DMS153 (cell line): ENCODE results near the gene DIP2B.

ENCODE experiments used
- DNase-seq: peaks from one replicate; lab custom pipeline; 2025; lab: John Stamatoyannopoulos, UW

DIP2B gene

GRCh38 chr12:50579757-50580267, 75.0 kb downstream of the DIP2B start:
- no peak for DNase-seq

DNA sequence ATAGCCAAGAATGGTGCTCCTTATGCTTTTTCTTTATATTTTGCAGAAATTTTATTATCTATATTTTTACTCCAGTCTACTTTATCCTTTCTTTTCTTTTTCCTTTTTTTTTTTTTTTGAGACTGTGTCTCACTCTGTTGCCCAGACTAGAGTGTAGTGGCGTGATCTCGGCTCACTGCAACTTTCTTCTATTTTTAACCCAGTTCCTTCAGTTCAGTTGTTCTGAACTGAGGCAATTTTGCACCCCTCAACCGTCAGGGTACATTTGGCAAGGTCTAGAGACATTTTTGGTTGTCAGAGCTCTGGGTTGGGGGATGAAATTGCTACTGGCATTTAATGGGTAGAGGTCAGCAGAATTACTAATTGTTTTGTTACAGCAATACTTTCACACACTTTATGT, 75.7 kb downstream of the DIP2B start:
- DNase-seq, result no peak

- no peak for DNase-seq
These were observed 76.7 kb downstream of the DIP2B start for GRCh38 chr12:50581226-50582184.

DNA sequence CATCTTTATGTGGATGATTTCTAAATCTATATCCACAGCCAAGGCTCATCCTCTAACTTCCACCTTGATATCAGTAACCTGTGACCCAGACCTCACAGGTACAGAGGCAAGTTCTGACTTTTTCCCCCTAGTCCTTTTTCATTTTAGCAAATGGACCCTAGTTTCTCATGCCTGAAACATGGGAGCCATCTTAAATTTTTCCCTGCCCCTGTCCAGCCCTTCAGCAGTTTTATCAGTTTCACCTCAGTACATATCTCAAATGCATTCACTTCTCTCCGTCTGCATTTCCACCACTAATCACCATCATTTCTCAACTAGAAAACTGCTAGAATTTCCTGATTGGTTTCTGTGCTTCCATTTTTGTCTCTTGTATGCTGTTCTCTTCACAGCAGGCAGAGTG, 79.3 kb downstream of the DIP2B start:
- DNase-seq, result no peak

DNA sequence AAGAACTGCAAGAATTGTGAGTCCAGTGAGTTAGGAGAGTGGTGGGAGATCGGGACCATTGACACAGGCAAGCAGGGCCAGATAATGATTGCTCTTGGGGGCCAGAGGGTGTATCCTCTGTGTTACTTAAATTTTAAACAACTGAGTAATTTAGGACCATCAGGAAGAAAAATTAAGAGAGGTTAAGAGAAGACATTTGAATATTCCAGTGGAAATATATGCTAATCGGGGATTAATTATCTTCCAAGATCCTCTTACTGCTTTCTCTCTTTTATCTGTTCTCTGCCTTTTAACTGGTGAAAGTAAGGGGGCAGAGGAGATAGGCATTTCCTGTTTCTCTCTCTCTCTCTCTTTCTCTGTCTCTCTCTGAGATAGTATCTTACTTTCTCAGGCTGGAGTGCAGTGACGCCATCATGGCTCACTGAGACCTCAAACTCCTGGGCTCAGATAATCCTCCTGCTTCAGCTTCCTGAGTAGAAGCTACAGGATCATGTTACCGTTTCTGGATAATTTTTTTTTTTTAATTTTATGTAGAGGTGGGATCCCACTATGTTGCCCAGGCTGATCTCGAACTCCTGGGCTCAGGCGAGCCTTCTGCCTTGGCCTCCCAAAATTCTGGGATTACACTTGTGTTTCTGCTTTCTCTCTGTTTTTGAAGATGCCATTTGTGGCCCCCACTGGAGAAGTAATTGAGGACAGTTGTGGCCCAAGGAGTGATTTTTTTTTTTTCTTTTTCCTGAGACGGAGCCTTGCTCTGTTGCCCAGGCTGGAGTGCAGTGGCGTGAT, 85.1 kb downstream of the DIP2B start:
- no peak for DNase-seq

DNA sequence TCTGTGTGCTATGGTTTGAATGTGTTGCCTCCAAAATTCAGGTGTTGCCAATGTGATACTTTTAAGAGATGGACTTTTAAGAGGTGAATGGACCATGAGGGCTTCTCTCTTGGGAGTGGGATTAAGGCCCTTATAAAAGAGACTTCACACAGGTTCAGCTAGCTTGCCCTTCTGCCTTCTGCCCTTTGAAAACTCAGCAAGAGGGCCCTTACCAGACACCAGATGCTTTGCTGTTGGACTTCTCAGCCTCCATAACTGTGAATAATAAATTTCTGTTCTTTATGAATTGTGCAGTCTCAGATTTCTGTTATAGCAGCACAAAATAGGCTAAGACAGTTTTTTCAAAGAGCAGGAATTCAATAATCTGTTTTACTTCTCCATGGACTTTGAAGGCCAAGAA, 86.1 kb downstream of the DIP2B start:
- no peak for DNase-seq

DNA sequence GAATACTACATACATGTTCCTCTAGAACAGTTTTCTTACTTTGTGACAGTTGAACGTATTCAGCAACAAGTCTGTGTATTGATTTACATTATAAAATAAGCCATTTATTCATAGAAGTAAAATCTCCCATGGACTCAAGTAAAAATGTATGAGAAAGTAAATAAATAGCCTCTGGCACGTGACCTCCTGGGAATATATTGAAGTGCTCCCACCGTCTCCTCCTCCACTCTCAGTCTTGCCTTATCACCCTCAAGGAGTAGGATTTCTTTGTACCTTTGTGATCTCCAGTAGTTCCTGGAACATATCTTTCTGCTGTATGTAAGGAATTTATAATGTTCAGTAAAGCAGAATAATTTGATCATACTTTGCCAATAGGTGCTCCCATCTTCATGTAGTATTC, 90.9 kb downstream of the DIP2B start:
- DNase-seq, result no peak

DNA sequence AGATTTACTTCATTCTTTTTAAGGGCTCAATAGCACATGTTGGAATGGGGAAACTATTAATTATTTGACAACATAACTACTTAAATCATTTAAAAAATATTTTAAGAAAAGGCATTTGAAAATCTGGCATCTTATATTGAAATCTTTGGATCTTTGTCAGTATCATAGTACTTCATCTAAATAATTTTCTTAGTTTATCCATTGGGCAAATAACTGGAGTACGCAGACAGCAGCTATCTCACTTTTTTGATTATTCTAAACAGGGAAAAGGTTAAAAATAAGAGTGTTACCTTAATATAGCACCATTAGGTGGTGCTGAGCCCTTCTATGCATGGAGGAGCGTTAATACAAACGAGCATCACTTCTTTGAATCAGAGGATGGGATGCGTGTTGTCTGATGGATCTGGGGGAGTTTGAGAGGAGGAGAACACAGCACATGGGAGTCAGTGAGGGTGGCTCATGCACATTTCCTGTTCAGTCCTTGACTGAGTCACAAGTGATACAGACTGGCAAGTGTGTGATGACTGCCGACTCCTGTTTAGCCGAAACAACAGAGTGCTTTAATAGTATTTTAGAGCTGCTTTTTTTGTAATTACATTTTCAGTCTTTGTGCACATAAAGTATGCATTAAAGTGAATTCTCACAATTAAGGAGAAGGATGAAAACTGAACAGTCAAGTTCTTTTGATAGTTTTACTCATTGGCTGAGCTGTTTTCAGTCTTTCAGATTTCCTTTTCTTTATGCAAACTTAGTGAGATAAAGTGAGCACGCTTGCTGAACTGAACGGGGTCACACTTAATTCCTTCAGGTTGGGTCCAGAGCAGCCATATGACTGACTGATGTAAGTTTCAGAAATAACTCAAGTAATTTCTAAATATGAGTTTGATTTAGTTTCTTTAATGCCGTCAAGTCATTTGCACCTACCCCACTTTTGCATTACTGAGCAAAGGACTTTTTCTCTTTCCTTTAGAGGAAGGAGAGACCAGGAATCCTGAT, 92.7 kb downstream of the DIP2B start:
- no peak for DNase-seq

DNA sequence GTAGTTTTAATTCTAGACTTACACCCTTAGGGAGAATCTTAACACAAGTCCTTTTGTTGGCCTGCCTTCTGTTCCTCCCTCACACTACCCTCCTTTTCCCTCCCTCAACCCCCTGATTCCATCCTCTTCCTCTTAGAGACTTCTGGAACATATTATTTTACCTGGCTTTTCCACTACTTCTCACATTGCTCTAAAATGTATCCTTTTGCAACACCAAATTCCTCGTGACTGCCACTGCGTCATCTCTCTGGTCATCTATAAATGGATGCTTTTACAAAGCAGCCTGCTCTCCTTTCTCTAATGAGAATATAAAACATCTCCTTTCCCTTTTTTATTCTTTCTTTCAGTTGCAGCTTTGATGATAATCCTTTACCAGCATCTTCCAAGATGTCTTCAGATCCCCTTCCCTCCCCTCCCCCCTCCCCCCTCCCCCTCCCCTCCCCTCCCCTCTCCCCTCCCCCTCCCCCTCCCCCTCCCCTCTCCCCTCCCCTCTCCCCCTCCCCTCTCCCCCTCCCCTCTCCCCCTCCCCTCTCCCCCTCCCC, 93.6 kb downstream of the DIP2B start:
- DNase-seq, result no peak

GRCh38 chr12:50599366-50600095, 94.7 kb downstream of the DIP2B start:
- DNase-seq, result no peak

DNA sequence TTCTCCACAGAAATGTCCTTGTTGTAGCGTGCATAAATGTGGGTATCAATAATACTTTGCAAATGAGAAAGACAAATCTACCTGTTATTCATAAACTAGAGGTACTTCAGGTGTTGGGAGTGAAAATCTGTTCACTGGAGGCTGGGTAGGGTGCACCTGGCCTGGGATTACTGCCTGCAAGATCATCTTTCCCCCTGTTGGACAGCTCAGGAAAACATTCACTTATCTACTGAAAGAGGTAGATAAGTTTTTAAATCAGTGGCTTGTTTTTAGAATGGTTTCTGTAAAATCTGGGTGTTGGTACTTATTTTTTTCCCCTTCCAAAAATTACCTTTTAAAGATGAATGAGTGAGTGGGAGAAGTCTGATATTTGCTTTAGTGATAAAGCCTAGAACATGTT, 95.6 kb downstream of the DIP2B start:
- no peak for DNase-seq

DNA sequence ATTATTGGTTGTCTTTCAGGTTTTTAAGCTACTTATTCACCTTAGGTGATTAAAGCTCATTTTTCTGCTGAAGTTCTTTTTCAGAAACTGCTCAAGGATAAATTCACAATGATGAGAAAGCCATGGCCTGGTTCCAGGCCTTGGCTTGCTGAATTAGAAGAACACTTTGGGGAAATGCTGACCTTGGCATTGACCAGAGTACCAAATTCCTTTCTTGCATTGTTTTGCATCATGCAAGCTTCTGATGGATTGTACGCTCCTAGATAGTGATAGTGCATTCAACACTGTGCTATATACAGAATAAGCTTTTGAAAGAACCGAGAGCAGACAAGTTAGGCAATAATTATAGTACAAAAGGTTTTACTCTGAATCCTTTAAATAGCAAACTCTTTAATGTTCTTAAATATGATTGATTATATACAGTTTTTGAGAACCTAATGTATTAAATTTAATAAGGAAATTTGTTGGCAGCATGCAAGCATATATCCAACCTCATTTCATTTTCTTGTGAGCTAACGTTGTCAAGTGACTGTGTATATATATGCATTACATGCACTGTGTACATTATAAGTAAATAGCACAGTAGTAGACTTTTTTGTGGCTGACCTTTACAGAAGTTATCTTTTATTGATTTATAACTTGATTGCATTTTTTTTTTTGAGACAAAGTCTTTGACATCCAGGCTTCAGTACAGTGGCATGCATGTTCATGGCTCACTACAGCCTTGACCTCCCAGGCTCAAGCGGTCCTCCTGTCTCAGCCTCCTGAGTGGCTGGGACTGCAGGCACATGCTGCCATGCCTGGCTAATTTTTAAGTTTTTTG, 99.2 kb downstream of the DIP2B start:
- DNase-seq, result no peak

DNA sequence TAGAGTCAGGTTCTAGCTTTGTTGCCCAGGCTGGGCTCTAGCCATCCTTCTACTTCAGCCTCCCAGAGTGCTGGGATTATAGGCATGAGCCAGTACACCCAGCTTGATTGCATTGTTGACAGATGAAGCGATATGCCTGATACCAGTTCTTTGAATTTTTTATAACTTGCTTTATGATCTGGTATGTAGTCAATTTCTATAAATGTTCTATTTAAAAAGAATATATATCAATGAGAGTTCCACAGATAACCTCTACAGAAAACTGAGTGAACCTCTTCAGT, 99.8 kb downstream of the DIP2B start:
- DNase-seq, result no peak

DNA sequence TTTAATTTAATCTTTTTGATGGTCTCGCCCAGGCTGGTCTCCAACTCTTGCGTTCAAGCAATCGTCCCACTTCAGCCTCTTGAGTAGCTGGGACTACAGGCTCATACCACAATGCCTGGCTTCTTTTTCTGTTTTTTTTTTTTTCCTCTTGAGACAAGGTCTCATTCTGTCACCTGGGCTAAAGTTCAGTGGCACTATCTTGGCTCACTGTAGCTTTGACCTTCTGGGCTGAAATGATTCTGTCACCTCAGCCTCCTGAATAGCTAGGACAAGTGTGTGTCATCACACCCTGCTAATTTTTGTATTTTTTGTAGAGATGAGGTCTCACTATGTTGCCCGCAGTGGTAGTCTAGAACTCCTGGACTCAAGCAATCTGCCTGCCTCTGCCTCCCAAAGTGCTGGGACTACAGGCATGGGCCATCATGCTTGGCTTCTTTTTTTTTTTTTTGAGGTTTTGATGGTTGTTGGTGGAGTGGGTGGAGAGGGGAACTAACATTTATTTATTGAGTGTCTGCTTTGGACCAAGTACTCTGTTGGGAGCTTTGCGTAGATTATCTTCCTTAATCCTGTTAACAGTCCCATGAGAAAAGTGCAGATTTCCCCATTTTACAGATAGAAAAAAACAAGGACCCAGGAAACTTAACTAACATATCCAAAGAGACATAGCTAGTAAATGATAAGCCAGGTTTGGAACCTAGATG, 102.0 kb downstream of the DIP2B start:
- DNase-seq, result no peak

- no peak for DNase-seq
These were observed 104.6 kb downstream of the DIP2B start for GRCh38 chr12:50609292-50609874.

DNA sequence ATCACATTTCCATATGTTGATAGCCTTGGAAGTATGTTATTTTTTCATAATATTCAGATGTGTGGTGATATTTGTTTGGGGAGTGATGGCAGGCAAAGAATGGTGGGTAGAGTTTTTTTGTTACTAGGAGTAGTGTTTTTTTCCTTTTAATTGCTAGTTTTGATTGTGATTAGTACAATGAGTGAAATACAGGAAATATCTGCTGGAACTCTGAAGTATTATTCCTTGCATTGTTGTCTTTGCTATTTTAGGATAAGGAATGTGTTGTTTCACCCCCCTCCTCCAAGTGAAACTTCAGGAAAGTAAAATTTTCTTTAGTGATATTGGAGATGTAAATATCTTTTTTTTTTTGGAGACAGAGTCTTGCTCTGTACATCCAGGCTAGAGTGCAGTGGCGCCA, 105.4 kb downstream of the DIP2B start:
- DNase-seq, result no peak

DNA sequence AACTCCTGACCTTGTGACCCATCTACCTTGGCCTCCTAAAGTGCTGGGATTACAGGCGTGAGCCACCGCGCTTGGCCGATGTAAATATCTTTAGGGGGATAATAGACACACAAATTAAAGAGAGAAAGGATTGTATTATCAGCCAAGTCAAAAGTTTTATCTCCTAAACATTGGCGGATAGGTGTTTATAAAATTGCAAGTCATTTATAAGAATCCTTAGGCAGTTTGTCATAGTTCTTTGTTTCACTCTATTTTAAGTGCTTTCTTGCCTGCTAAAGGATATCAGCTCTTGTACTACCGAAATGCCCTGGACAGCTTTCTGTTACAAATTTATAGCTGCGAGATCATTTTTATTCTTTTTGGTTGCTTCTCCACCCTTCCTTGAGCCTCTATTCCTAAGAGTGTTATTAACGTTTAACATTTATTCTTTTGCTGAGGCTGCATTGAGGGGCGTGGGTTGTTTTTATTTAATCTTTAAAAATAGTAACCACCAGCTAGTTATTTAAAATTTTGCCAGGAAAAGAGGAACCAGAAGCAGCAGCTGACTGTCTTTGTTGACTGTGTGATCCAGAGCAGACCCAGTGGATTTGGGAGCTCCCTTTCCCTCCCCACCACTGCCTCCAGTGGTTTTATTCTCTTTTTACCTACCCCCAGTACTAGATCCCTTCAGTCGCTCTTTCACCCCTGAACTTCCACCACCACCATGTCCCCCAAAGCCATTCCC, 106.4 kb downstream of the DIP2B start:
- DNase-seq, result no peak

DNA sequence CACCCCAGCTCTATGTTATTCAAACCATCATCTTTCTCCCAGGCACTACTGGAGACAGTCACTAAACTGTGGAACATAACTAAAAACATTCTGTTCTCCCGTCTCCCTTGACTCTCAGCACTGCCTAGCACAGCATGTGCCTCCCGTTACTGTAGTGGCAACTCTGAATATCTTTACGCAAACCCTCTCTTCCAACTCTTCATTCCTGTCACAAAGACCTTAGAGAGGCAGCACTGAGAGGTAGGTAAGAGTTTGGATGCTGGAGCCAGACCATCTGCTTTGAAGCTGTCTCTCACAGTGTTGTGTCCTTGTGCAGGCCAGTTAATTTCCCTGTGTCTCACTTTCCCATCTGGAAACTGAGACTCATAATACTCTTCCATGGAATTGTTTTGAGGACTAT, 108.1 kb downstream of the DIP2B start:
- no peak for DNase-seq
